IMR-90 (cell line): ENCODE results near the gene MPC1. TPM values are rescaled to one million over a fixed set of nuclear protein-coding genes. Genes with fewer than 3 reads are reported as not detected.

Experiments used
- ATAC-seq: fragments of 200-7000 bp; cut with Tn5 transposase; 2 replicates; pipeline ENCODE4 v1.9.1; 2020; ENCODE audit warnings: low read depth, mild to moderate bottlenecking, moderate library complexity
- BruUV-seq: library from RNA; stranded (reverse); fragments of 400-500 nt; replicated peaks from 2 replicates; lab custom pipeline; 2021; lab: Mats Ljungman, UMichigan
- CTCF ChIA-PET: fragments of 300-600 bp; formaldehyde crosslinking; extraction: SDS; loops from one replicate; lab custom pipeline; 2021; ENCODE audit warnings: antibody characterized with exemption; lab: Yijun Ruan, JAX
- POLR2A ChIA-PET: fragments of 300-600 bp; sonication (Branson Sonifier 250); formaldehyde crosslinking; loops from one replicate; lab custom pipeline; 2022; ENCODE audit warnings: antibody characterized with exemption; ENCODE audit not compliant: unreplicated experiment; lab: Charles Lee
- DNase-seq: peaks from one replicate; pipeline ENCODE4 v3.0.0; 2013
- H2AFZ ChIP-seq: replicated peaks from 2 replicates; pipeline ENCODE3; 2013; ENCODE audit warnings: low read length, mild to moderate bottlenecking; ENCODE audit not compliant: poor library complexity
- H2AK5ac ChIP-seq: 2 replicates; pipeline ENCODE4 v1.6.1; 2013; ENCODE audit warnings: low read depth, low read length, inconsistent platforms
- H2AK9ac ChIP-seq: replicated peaks from 2 replicates; pipeline ENCODE3; 2013; ENCODE audit warnings: mild to moderate bottlenecking, low read depth, low read length, moderate library complexity; ENCODE audit not compliant: poor library complexity
- H2BK120ac ChIP-seq: 2 replicates; pipeline ENCODE4 v1.6.1; 2013; ENCODE audit warnings: low read depth, low read length, inconsistent platforms
- H2BK15ac ChIP-seq: 3 replicates; pipeline ENCODE4 v1.6.1; 2013; ENCODE audit warnings: low read depth, low read length, inconsistent platforms
- H2BK20ac ChIP-seq: 2 replicates; pipeline ENCODE4 v1.6.1; 2013; ENCODE audit warnings: low read depth, mild to moderate bottlenecking, inconsistent platforms, low read length, moderate library complexity
- H2BK5ac ChIP-seq: 2 replicates; pipeline ENCODE4 v1.6.1; 2013; ENCODE audit warnings: mild to moderate bottlenecking, low read depth, low read length, inconsistent platforms; ENCODE audit not compliant: poor library complexity, severe bottlenecking
- H3K14ac ChIP-seq: replicated peaks from 2 replicates; pipeline ENCODE4 v1.6.1; 2013; ENCODE audit warnings: low read depth, low read length, inconsistent platforms
- H3K18ac ChIP-seq: 2 replicates; pipeline ENCODE4 v1.6.1; 2013; ENCODE audit warnings: low read depth, low read length, control low read depth
- H3K23ac ChIP-seq: 2 replicates; pipeline ENCODE4 v1.6.1; 2013; ENCODE audit warnings: low read depth, low read length, inconsistent platforms
- H3K27ac ChIP-seq: 2 replicates; pipeline ENCODE4 v1.5.1; 2013; ENCODE audit warnings: mild to moderate bottlenecking, control low read depth, low read length; ENCODE audit not compliant: insufficient read depth
- H3K27me3 ChIP-seq: 2 replicates; pipeline ENCODE4 v1.6.1; 2013; ENCODE audit warnings: low read length; ENCODE audit not compliant: control insufficient read depth, insufficient read depth
- H3K36me3 ChIP-seq: 2 replicates; pipeline ENCODE4 v1.6.1; 2013; ENCODE audit warnings: low read length, mixed read lengths; ENCODE audit not compliant: control insufficient read depth, insufficient read depth
- H3K4ac ChIP-seq: 2 replicates; pipeline ENCODE4 v1.6.1; 2013; ENCODE audit warnings: low read depth, low read length, inconsistent platforms
- H3K4me1 ChIP-seq: 2 replicates; pipeline ENCODE4 v1.6.1; 2013; ENCODE audit warnings: low read length, mixed read lengths; ENCODE audit not compliant: control insufficient read depth, insufficient read depth
- H3K4me2 ChIP-seq: 2 replicates; pipeline ENCODE4 v1.6.1; 2013; ENCODE audit warnings: low read depth, mild to moderate bottlenecking, control low read depth, low read length, moderate library complexity
- H3K4me3 ChIP-seq: 2 replicates; pipeline ENCODE4 v1.5.1; 2013; ENCODE audit warnings: low read depth, mild to moderate bottlenecking, control low read depth, low read length, moderate library complexity; ENCODE audit not compliant: insufficient read depth
- H3K56ac ChIP-seq: 2 replicates; pipeline ENCODE4 v1.6.1; 2013; ENCODE audit warnings: low read length, inconsistent platforms; ENCODE audit not compliant: insufficient read depth; ENCODE audit errors: extremely low read depth
- H3K79me1 ChIP-seq, 2 experiments: 2 replicates each; pipeline ENCODE4 v1.6.1; 2013; ENCODE audit warnings: low read length in 2 of 2, inconsistent platforms in 1 of 2, low read depth in 1 of 2
- H3K9ac ChIP-seq: 2 replicates; pipeline ENCODE4 v1.6.1; 2013; ENCODE audit warnings: low read depth, low read length, control low read depth
- H3K9me1 ChIP-seq: 2 replicates; pipeline ENCODE4 v1.6.1; 2013; ENCODE audit warnings: low read length, inconsistent platforms; ENCODE audit not compliant: insufficient read depth
- H3K9me3 ChIP-seq: 2 replicates; pipeline ENCODE4 v1.6.1; 2013; ENCODE audit warnings: low read length; ENCODE audit not compliant: control insufficient read depth, insufficient read depth
- H4K20me1 ChIP-seq: 2 replicates; pipeline ENCODE4 v1.6.1; 2013; ENCODE audit warnings: low read length, inconsistent platforms; ENCODE audit not compliant: insufficient read depth
- H4K5ac ChIP-seq: 2 replicates; pipeline ENCODE4 v1.6.1; 2013; ENCODE audit warnings: mild to moderate bottlenecking, low read depth, low read length, control low read depth
- H4K8ac ChIP-seq, 2 experiments: 2 replicates each; pipeline ENCODE4 v1.6.1; 2013; ENCODE audit warnings: low read depth in 2 of 2, low read length in 2 of 2, control low read depth in 1 of 2, inconsistent platforms in 1 of 2
- H4K91ac ChIP-seq: 2 replicates; pipeline ENCODE4 v1.6.1; 2013; ENCODE audit warnings: low read depth, low read length, inconsistent platforms; ENCODE audit not compliant: insufficient read depth
- BHLHE40 ChIP-seq: fragments of 150-350 bp; IDR thresholded peaks from 2 replicates; pipeline ENCODE4 v1.6.1; 2016; ENCODE audit warnings: mild to moderate bottlenecking, low read depth, low read length
- CEBPB ChIP-seq: IDR thresholded peaks from 2 replicates; pipeline ENCODE4 v1.6.1; 2012; ENCODE audit warnings: low read depth, low read length, improper control_type of control experiment
- CHD1 ChIP-seq: IDR thresholded peaks from 2 replicates; pipeline ENCODE4 v1.6.1; 2012; ENCODE audit warnings: low read depth, low read length, improper control_type of control experiment
- FOS ChIP-seq: fragments of 150-350 bp; IDR thresholded peaks from 2 replicates; pipeline ENCODE4 v1.6.1; 2016; ENCODE audit warnings: low read depth, low read length
- MAZ ChIP-seq: IDR thresholded peaks from 2 replicates; pipeline ENCODE4 v1.6.1; 2012; ENCODE audit warnings: low read depth, mild to moderate bottlenecking, low read length, improper control_type of control experiment, moderate library complexity, borderline replicate concordance
- MXI1 ChIP-seq: IDR thresholded peaks from 2 replicates; pipeline ENCODE4 v1.6.1; 2012; ENCODE audit warnings: low read depth, mild to moderate bottlenecking, low read length, moderate library complexity, borderline replicate concordance
- RAD21 ChIP-seq: IDR thresholded peaks from 2 replicates; pipeline ENCODE4 v1.6.1; 2012; ENCODE audit warnings: low read length, improper control_type of control experiment
- WGBS, 2 experiments: methylation state at CpG; one replicate each; pipeline versions ENCODE4 v1.1.5 to v1.1.7; 2013; ENCODE audit warnings: missing lambda C conversion rate in 2 of 2; ENCODE audit not compliant: insufficient read length in 1 of 2; ENCODE audit errors: extremely low coverage in 2 of 2; 5-methylcytosine and 5-hydroxymethylcytosine counted together
- dilution Hi-C: fragments of 300-500 bp; cut with HindIII; formaldehyde crosslinking; loops from one replicate; pipeline ENCODE4 v1.14.3; 2018; ENCODE audit warnings: low sequenced_read_pairs; ENCODE audit not compliant: unreplicated experiment
- in situ Hi-C: fragments of 300-500 bp; cut with MboI; formaldehyde crosslinking; loops from 3 replicates; pipeline ENCODE4 v1.14.3; 2019; ENCODE audit warnings: low sequenced_read_pairs, inconsistent platforms, mixed read lengths
- intact Hi-C: fragments of 100-400 bp; cut with micrococcal nuclease; formaldehyde crosslinking; loops from 2 replicates; pipeline ENCODE4 v1.10.0; 2022
- polyA plus RNA-seq, 3 experiments: library from polyadenylated mRNA; depleted of rRNA; stranded (reverse); fragments of >200 nt; gene quantifications; 2 replicates each; pipeline ENCODE4 v1.2.3, GENCODE V29; 2012; ENCODE audit warnings: low replicate concordance in 1 of 3
- total RNA-seq: library from RNA; depleted of rRNA; stranded (reverse); fragments of >200 nt; gene quantifications from 2 replicates; pipeline ENCODE4 v1.2.3, GENCODE V29; 2012
- TF ChIP-seq, protein P1 (sequence below): fragments of 150-350 bp; IDR thresholded peaks from 2 replicates; pipeline ENCODE4 v1.6.1; 2017; ENCODE audit warnings: mild to moderate bottlenecking, antibody characterized with exemption, low read length, low read depth

MPC1 gene
- total and polyA plus RNA-seq, 2 of the 4 experiments (the other 2 are of a cell fraction) = 10.9 to 12.0 TPM

DNA sequence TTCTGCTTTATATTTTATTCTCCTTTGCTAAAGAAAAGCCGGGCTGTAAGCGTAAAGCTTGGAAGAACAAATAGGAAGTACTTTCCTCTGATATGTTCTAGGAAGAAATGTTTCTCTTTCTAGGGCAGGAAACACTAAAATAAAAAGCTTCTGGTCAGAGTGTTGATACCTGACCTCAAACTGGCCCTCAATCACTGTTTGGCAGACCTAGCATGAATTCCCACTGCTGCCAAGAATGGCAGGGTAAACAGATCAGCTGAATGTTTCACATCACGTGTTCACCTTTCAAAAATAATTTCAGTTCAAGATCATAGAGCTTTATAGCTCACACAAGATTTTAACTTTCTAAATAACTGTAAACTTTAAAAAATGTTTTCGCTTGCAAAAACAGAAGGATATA is 2.9 kb downstream of the MPC1 start:
- Histone ChIP-seq H3K14ac (no peak overlapping the region), H3K4me3 (no peak overlapping the region), H4K5ac (no peak overlapping the region), H3K4ac (no peak overlapping the region), H3K4me2 (no peak overlapping the region), H3K23ac (no peak overlapping the region), H2AK9ac (no peak overlapping the region), H3K36me3 (no peaks in the 10 kb centered on the region), H3K56ac (no peak overlapping the region), H3K9me1 (no peaks in the 10 kb centered on the region), H3K9me3 (no peaks in the 10 kb centered on the region), H2BK5ac (no peak overlapping the region), H4K91ac (no peak overlapping the region), H3K4me1 (no peaks in the 10 kb centered on the region), H2AFZ (no peak overlapping the region), H4K20me1 (no peaks in the 10 kb centered on the region), H4K8ac (no peak overlapping the region), H2AK5ac (no peak overlapping the region), H3K27ac (no peak overlapping the region), H2BK15ac (no peak overlapping the region), H3K79me1 (peaks cover 0 to 5% of the 10 kb centered on the region in 2 experiments; a peak in 2 of 4 replicates), H2BK120ac (no peak overlapping the region), H3K9ac (no peak overlapping the region), H3K27me3 (no peaks in the 10 kb centered on the region), H3K18ac (no peak overlapping the region), H2BK20ac (no peak overlapping the region)
- POLR2A ChIA-PET = no interaction called here
- dilution Hi-C loops = no loop called here
- DNase-seq (no peak), ATAC-seq (no peak)
- intact Hi-C loops = loop anchor here (5.0 kb wide), 1 partner anchor 102 kb away; no protein-coding TSS in a partner anchor
- in situ Hi-C loops = no loop called here
- BruUV-seq = no TSS peak
- TF ChIP-seq CEBPB = no peak
- no peak for TF ChIP-seq MAZ
- TF ChIP-seq, protein P1, sequence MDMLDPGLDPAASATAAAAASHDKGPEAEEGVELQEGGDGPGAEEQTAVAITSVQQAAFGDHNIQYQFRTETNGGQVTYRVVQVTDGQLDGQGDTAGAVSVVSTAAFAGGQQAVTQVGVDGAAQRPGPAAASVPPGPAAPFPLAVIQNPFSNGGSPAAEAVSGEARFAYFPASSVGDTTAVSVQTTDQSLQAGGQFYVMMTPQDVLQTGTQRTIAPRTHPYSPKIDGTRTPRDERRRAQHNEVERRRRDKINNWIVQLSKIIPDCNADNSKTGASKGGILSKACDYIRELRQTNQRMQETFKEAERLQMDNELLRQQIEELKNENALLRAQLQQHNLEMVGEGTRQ = no peak
- no peak for TF ChIP-seq RAD21
- no peak for TF ChIP-seq MXI1
- no peak for TF ChIP-seq CHD1
- no peak for TF ChIP-seq FOS
- TF ChIP-seq BHLHE40 = no peak
- CTCF ChIA-PET = no interaction called here
- no CpG with 5 or more reads among the region's 4 CpGs for WGBS, 2 experiments
